GM06990 (cell line): ENCODE data around the gene USP12.
"Not testable (repeated sequence)": the region's sequence is repeated elsewhere in the genome, so short reads cannot be mapped to it uniquely, and the experiment has no call there.

Experiments
- DNase-seq: peaks from one replicate; pipeline ENCODE4 v3.0.0-alpha.2; 2011; ENCODE audit not compliant: insufficient read length; ENCODE audit errors: extremely low read depth
- H3K27me3 ChIP-seq: replicated peaks from 2 replicates; pipeline ENCODE4 v1.6.0; 2011; ENCODE audit warnings: low read length; ENCODE audit not compliant: control insufficient read depth, insufficient read depth
- H3K36me3 ChIP-seq: 2 replicates; pipeline ENCODE4 v1.5.1; 2011; ENCODE audit warnings: low read length; ENCODE audit not compliant: control insufficient read depth, insufficient read depth
- H3K4me3 ChIP-seq: replicated peaks from 2 replicates; pipeline ENCODE4 v1.5.1; 2011; ENCODE audit warnings: low read depth, mild to moderate bottlenecking, control low read depth, low read length
- TF ChIP-seq, protein P1 (sequence below): IDR thresholded peaks from 2 replicates; pipeline ENCODE4 v1.5.1; 2011; ENCODE audit warnings: low read length, control low read depth, mild to moderate bottlenecking, inconsistent platforms; ENCODE audit not compliant: insufficient read depth, poor library complexity, severe bottlenecking

USP12 gene

DNA sequence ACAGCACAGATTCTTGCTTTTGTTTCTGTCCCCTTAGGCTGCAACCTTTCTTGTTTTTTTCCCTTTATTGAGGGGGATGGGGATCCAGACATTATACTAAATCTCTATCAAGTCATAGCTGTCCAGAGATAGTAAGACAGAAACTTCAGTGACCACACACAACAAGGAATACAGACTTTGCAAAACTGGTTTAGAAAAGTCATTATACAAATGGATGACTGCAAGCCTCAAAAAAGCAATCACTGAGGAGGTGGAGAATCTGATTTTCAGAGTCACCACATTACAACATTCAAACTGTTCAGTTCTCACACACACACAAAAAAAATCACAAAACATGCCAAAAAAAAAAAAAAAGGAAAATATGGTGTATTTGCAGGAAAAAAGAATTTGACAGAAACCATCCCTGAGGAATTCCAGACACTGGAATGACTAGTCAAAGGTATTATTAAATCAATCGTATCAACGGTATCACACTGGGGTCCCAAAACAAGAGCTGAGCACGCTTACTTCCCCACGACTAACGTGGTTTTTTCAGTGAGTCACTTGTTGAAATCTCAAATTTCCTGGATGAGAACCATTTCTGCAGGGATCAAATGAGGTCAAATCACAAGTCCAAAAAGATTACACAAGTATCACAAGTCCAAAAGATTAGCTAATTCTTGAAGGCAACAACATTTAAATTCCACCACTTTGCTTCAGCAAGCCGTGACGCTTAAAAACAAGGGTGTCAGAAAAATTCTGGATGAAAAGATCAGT, 41.2 kb downstream of the USP12 start:
- Histone ChIP-seq H3K27me3 (no peaks in the 10 kb centered on the region), H3K36me3 (no peaks in the 10 kb centered on the region; the same call in 1 of the 2 replicates), H3K4me3 (no peak overlapping the region)
- TF ChIP-seq, protein P1, sequence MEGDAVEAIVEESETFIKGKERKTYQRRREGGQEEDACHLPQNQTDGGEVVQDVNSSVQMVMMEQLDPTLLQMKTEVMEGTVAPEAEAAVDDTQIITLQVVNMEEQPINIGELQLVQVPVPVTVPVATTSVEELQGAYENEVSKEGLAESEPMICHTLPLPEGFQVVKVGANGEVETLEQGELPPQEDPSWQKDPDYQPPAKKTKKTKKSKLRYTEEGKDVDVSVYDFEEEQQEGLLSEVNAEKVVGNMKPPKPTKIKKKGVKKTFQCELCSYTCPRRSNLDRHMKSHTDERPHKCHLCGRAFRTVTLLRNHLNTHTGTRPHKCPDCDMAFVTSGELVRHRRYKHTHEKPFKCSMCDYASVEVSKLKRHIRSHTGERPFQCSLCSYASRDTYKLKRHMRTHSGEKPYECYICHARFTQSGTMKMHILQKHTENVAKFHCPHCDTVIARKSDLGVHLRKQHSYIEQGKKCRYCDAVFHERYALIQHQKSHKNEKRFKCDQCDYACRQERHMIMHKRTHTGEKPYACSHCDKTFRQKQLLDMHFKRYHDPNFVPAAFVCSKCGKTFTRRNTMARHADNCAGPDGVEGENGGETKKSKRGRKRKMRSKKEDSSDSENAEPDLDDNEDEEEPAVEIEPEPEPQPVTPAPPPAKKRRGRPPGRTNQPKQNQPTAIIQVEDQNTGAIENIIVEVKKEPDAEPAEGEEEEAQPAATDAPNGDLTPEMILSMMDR: no peak
- DNase-seq: no peak

DNA sequence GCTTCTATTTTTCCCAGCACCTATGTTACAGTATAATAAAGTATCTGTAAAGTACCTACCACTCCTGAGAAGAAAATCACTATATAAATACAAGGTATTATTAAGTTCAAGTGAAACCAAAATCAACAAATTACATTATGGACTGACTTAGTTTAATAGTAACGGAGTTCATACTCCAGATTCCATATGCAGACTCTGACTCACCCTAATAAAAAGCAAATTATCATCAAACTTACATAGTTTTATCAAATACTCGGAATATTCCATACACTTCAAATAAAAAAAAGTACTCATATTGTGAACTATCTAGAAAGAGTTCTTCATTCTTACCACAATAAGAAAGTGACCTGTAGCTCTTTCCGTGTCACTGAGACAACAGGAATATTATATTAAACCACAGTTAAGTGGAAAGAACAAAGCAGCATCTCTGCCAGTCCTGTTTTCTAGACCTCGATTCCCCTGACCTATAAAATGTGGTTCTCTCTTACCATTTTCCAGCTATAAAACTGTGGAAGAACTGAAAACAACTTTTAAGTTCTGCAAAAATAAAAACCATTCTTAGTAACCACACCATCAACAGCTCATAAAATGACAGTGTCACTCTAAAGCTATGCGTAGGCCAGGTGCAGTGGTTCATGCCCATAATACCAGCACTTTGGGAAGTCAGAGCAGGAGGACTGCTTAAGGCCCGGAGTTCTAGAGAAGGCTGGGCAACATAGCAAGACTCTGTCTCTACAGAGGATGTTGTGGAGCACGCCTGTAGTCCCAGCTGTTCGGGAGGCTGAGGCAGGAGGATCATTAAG, 42.6 kb downstream of the USP12 start:
- Histone ChIP-seq H3K27me3 (no peaks in the 10 kb centered on the region), H3K4me3 (no peak overlapping the region), H3K36me3 (no peaks in the 10 kb centered on the region; the same call in 1 of the 2 replicates)
- DNase-seq: no peak
- TF ChIP-seq, protein P1: no peak

DNA sequence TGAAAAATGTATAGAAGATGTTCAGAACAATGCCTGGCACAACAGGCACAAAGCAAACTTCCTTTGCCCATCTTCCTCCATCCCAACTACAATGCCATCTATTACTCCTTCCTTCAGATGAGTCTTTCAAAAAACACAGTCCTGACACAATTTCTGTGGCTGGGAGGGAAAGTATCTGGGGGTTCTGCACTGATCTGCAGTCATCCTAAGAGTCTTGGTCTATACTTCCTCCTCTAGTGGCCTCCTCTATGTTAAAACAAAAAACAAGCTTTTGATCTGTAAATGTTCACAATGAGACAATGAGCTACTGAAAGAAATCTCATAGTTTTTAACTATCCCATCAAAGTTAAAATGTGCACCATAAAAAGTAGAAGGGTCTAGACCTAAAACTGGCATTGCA, 44.8 kb downstream of the USP12 start:
- no peak for DNase-seq
- Histone ChIP-seq H3K36me3 (no peaks in the 10 kb centered on the region; the same call in 1 of the 2 replicates), H3K4me3 (no peak overlapping the region), H3K27me3 (no peaks in the 10 kb centered on the region)
- TF ChIP-seq, protein P1: peak; percentile 14

DNA sequence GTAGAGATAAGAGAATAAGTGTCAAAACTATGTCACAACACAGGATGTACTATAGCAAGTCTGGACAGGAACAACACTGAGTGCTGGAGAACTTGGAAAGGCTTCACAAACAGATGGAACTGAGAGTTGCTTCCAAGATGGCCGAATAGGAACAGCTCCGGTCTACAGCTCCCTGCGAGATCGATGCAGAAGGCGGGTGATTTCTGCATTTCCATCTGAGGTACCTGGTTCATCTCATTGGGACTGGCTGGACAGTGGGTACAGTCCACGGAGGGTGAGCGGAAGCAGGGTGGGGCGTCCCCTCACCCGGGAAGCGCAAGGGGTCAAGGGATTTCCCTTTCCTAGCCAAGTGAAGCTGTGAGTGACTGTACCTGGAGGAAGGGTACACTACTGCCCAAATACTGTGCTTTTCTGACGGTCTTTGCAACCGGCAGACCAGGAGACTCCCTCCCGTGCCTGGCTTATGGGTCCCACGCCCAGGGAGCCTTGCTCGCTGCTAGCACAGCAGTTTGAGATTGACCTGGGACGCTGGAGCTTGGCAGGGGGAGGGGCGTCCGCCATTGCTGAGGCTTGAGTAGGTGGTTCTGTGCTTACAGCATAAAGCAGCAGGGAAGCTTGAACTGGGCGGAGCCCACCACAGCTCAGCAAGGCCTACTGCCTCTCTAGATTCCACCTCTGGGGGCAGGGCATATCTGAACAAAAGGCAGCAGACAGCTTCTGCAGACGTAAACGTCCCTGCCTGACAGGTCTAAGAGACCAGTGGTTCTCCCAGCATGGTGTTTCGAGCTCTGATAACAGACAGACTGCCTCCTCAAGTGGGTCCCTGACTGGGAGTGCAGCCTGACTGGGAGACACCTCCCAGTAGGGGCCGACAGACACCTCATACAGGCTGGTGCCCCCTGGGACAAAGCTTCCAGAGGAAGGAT, 46.0 kb downstream of the USP12 start:
- DNase-seq: no peak
- Histone ChIP-seq H3K4me3 (no peak overlapping the region), H3K27me3 (no peaks in the 10 kb centered on the region), H3K36me3 (no peaks in the 10 kb centered on the region; the same call in 1 of the 2 replicates)
- TF ChIP-seq, protein P1: no peak

DNA sequence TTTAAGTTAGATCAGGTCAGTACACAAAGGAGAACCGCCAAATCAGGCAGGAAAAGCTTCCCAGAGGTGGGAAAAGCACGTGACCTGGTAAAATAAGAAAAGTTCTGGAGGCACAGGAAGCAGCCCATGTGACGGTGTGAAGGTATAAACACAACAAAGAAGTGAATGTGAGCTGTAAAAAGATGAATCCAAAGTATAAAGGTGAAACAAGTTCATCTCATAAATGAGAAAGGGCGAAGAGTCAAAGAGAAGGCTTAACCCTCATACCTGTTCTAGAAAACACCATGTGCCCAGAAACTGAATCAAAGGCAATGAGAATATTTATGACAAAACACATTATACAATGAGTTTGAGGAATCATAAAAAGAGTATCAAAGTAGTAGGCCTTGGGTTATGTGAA, 47.0 kb downstream of the USP12 start:
- DNase-seq: no peak
- TF ChIP-seq, protein P1: no peak
- Histone ChIP-seq H3K4me3 (no peak overlapping the region), H3K27me3 (no peaks in the 10 kb centered on the region), H3K36me3 (no peaks in the 10 kb centered on the region; the same call in 1 of the 2 replicates)

DNA sequence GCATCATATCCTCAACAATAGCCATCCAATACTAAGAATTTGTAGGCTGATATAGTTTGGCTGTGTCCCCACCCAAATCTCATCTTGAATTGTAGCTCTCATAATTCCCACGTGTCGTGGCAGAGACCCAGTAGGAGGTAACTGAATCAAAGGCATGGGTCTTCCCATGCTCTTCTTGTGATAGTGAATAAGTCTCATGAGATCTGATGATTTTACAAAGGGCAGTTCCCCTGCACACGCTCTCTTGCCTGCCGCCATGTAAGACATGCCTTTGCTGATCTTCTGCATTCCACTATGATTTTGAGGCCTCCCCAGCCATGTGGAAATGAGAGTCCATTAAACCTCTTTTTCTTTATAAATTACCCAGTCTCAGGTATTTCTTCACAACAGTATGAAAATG, 48.2 kb downstream of the USP12 start:
- not testable (repeated sequence) for H3K27me3 ChIP-seq, H3K36me3 ChIP-seq, H3K4me3 ChIP-seq, DNase-seq
